Mesendoderm (in vitro differentiated cells): Measurements from ENCODE around the gene MCM10. TPM values are rescaled to one million over a fixed set of nuclear protein-coding genes. Genes with fewer than 3 reads are reported as not detected.
A peak's percentile ranks its signal among the peaks of the same experiment; 100 is the strongest.

Source experiments
- DNase-seq: peaks from one replicate; pipeline ENCODE4 v3.0.0; 2013
- H2AK5ac ChIP-seq: 2 replicates; pipeline ENCODE4 v1.6.1; 2013; ENCODE audit warnings: low read length, inconsistent platforms
- H2BK120ac ChIP-seq: 2 replicates; pipeline ENCODE4 v1.6.1; 2013; ENCODE audit warnings: low read depth, mild to moderate bottlenecking, low read length, moderate library complexity, mixed read lengths
- H2BK15ac ChIP-seq: replicated peaks from 2 replicates; pipeline ENCODE4 v1.6.1; 2013; ENCODE audit warnings: low read depth, mild to moderate bottlenecking, moderate library complexity
- H2BK5ac ChIP-seq: 2 replicates; pipeline ENCODE4 v1.6.1; 2013; ENCODE audit warnings: low read length, inconsistent platforms
- H3K18ac ChIP-seq: 2 replicates; pipeline ENCODE4 v1.6.1; 2013; ENCODE audit warnings: mild to moderate bottlenecking, low read length, mixed read lengths
- H3K23ac ChIP-seq: one replicate; pipeline ENCODE4 v1.6.1; 2013; ENCODE audit warnings: low read length
- H3K27ac ChIP-seq: 2 replicates; pipeline ENCODE4 v1.5.1; 2013; ENCODE audit warnings: low read depth, mild to moderate bottlenecking, inconsistent platforms, low read length, moderate library complexity
- H3K27me3 ChIP-seq: 2 replicates; pipeline ENCODE4 v1.6.1; 2013; ENCODE audit warnings: low read length, control low read depth, mild to moderate bottlenecking, inconsistent platforms; ENCODE audit not compliant: insufficient read depth, poor library complexity
- H3K36me3 ChIP-seq: 2 replicates; pipeline ENCODE4 v1.6.1; 2013; ENCODE audit warnings: low read length, inconsistent platforms; ENCODE audit not compliant: control insufficient read depth, insufficient read depth
- H3K4ac ChIP-seq: one replicate; pipeline ENCODE4 v1.6.1; 2013; ENCODE audit warnings: low read depth, mild to moderate bottlenecking, low read length, moderate library complexity
- H3K4me1 ChIP-seq: 2 replicates; pipeline ENCODE4 v1.6.1; 2013; ENCODE audit warnings: low read depth, low read length, inconsistent platforms; ENCODE audit not compliant: control insufficient read depth
- H3K4me2 ChIP-seq: 2 replicates; pipeline ENCODE4 v1.6.1; 2013; ENCODE audit warnings: low read length
- H3K4me3 ChIP-seq: 2 replicates; pipeline ENCODE4 v1.5.1; 2013; ENCODE audit warnings: mild to moderate bottlenecking, low read length
- H3K56ac ChIP-seq: one replicate; pipeline ENCODE4 v1.6.1; 2013; ENCODE audit warnings: low read length
- H3K79me1 ChIP-seq: 2 replicates; pipeline ENCODE4 v1.6.1; 2013; ENCODE audit warnings: low read length, inconsistent platforms
- H3K79me2 ChIP-seq: 2 replicates; pipeline ENCODE4 v1.6.1; 2013; ENCODE audit warnings: mild to moderate bottlenecking, low read length; ENCODE audit not compliant: control insufficient read depth, insufficient read depth
- H3K9ac ChIP-seq: 2 replicates; pipeline ENCODE4 v1.6.1; 2013; ENCODE audit warnings: low read length, inconsistent platforms
- H4K5ac ChIP-seq: one replicate; pipeline ENCODE4 v1.6.1; 2013; ENCODE audit warnings: low read length
- H4K8ac ChIP-seq: one replicate; pipeline ENCODE4 v1.6.1; 2013; ENCODE audit warnings: low read depth, mild to moderate bottlenecking, control low read depth, low read length, moderate library complexity
- WGBS: extraction: QIAGEN DNeasy Blood & Tissue Kit; methylation state at CpG from one replicate; pipeline ENCODE4 v1.1.7; 2013; ENCODE audit warnings: low lambda C conversion rate, missing lambda C conversion rate; ENCODE audit not compliant: insufficient coverage; ENCODE audit errors: extremely low coverage; 5-methylcytosine and 5-hydroxymethylcytosine counted together
- polyA plus RNA-seq, 2 experiments: library from polyadenylated mRNA; stranded (reverse); fragments of 200-250 nt; gene quantifications; one replicate each; pipeline ENCODE4 v1.2.3, GENCODE V29; 2013

MCM10 gene
- polyA plus RNA-seq (2013, experiment 1 of 2): 39.8 TPM
- 38.2 TPM for polyA plus RNA-seq (2013, experiment 2 of 2)

DNA sequence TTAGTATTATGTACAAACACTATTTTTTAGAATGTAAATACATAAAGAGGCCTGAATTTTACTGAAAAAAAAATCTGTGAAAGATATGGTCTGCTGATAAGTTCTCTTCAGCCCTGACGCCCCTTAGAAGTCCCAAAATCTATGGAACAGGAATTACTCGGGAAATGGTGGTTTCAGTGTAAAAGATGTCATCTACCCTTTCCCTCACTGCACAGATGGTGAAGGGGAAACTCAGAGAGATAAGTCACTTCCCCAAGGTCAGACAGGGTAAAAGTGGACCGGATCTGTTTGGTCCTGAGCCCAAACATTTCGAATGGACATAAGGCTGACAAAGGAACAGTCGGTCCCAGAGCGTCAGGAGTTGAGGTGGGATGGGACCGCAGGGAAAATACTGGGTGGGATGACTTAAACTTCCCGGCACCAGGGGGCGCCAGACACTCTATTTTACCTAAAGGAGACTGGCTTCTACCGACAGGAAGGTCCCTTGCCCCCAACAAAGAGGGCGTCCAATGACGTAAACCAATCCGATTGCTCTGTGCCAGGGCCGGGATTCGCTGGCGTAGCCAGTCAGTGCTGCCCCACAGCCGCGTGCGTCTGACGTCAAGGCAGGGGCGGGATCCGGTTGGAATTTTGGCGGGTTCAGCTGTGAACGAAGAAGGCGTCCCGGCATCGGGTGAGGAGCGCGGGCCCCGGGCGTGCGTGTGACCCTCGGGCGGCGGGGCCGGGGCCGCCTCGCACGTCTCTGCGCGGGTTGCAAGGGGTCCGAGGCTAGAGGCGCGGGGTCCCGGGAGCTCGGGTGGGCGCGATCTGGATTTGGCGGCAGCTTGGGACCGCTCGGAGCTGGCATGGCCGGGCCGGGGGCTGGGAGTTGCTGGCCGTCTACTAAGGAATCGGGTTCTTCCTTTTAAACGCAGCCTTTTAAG is at the start of gene MCM10:
MCM10 (plus strand) TSS at position 625 of the 923 bp plus-strand sequence. CDS start 2,645 bp downstream, outside the sequence.
- Histone ChIP-seq H3K4ac (no peak within 1 kb of the TSS), H2AK5ac (no peak within 1 kb of the TSS), H4K5ac (peak within 1 kb of the TSS; percentile 72), H3K79me1 (peaks cover 17% of the 10 kb centered on the region), H3K27ac (no peak within 1 kb of the TSS), H4K8ac (no peak within 1 kb of the TSS), H3K79me2 (peaks cover 21% of the 10 kb centered on the region), H3K4me1 (peaks cover 4% of the 10 kb centered on the region), H3K18ac (peak within 1 kb of the TSS; percentile 13), H3K56ac (peak within 1 kb of the TSS; percentile 86), H3K9ac (peak within 1 kb of the TSS; percentile 80), H2BK15ac (no peak within 1 kb of the TSS), H3K27me3 (no peaks in the 10 kb centered on the region), H3K36me3 (peaks cover 2% of the 10 kb centered on the region), H3K4me3 (peak within 1 kb of the TSS; percentile 67), H2BK120ac (peak within 1 kb of the TSS; percentile 65), H3K23ac (peak within 1 kb of the TSS; percentile 73), H3K4me2 (peak within 1 kb of the TSS; percentile 76), H2BK5ac (no peak within 1 kb of the TSS)
- peak; percentile 100 for DNase-seq
- no CpG with 5 or more reads among the region's 56 CpGs for WGBS

GRCh38 chr10:13113544-13113943 is 47.8 kb upstream of the MCM10 start:
- Histone ChIP-seq H3K18ac (no peak overlapping the region), H3K27me3 (no peaks in the 10 kb centered on the region), H3K36me3 (no peaks in the 10 kb centered on the region), H4K5ac (no peak overlapping the region), H2BK5ac (no peak overlapping the region), H3K23ac (no peak overlapping the region), H3K4me3 (no peak overlapping the region), H3K4me1 (no peaks in the 10 kb centered on the region), H2AK5ac (no peak overlapping the region), H2BK120ac (no peak overlapping the region), H2BK15ac (no peak overlapping the region), H3K4ac (no peak overlapping the region), H3K4me2 (no peak overlapping the region), H4K8ac (no peak overlapping the region), H3K27ac (no peak overlapping the region), H3K9ac (no peak overlapping the region), H3K79me2 (no peaks in the 10 kb centered on the region), H3K79me1 (no peaks in the 10 kb centered on the region), H3K56ac (no peak overlapping the region)
- DNase-seq: no peak
- no CpG with 5 or more reads among the region's 6 CpGs for WGBS

GRCh38 chr10:13115832-13116803 is 45.2 kb upstream of the MCM10 start:
- Histone ChIP-seq H4K5ac (no peak overlapping the region), H3K36me3 (peaks cover 1% of the 10 kb centered on the region), H3K79me2 (no peaks in the 10 kb centered on the region), H2BK5ac (no peak overlapping the region), H3K18ac (no peak overlapping the region), H3K23ac (no peak overlapping the region), H2BK120ac (no peak overlapping the region), H3K27me3 (no peaks in the 10 kb centered on the region), H3K79me1 (no peaks in the 10 kb centered on the region), H3K4me2 (no peak overlapping the region), H3K4me3 (no peak overlapping the region), H3K4me1 (no peaks in the 10 kb centered on the region), H4K8ac (no peak overlapping the region), H3K56ac (no peak overlapping the region), H2BK15ac (no peak overlapping the region), H2AK5ac (no peak overlapping the region), H3K27ac (no peak overlapping the region), H3K4ac (no peak overlapping the region), H3K9ac (no peak overlapping the region)
- WGBS: no CpG with 5 or more reads among the region's 12 CpGs
- DNase-seq: no peak

- no peak overlapping the region for H4K5ac ChIP-seq
- no peak overlapping the region for H3K9ac ChIP-seq
- H2BK15ac ChIP-seq: no peak overlapping the region
- DNase-seq: no peak
- H3K4me3 ChIP-seq: no peak overlapping the region
- no peak overlapping the region for H3K18ac ChIP-seq
- H3K79me2 ChIP-seq: no peaks in the 10 kb centered on the region
- no peaks in the 10 kb centered on the region for H3K27me3 ChIP-seq
- H3K4me1 ChIP-seq: peaks cover 2% of the 10 kb centered on the region
- no CpG with 5 or more reads among the region's 14 CpGs for WGBS
- no peak overlapping the region for H4K8ac ChIP-seq
- H2BK120ac ChIP-seq: no peak overlapping the region
- H3K27ac ChIP-seq: no peak overlapping the region
- H3K4me2 ChIP-seq: no peak overlapping the region
- H3K23ac ChIP-seq: no peak overlapping the region
- H3K36me3 ChIP-seq: peaks cover 1% of the 10 kb centered on the region
- H3K79me1 ChIP-seq: no peaks in the 10 kb centered on the region
- no peak overlapping the region for H3K56ac ChIP-seq
- no peak overlapping the region for H2AK5ac ChIP-seq
- no peak overlapping the region for H2BK5ac ChIP-seq
- no peak overlapping the region for H3K4ac ChIP-seq
Observed at GRCh38 chr10:13117841-13118783, 43.2 kb upstream of the MCM10 start.

DNA sequence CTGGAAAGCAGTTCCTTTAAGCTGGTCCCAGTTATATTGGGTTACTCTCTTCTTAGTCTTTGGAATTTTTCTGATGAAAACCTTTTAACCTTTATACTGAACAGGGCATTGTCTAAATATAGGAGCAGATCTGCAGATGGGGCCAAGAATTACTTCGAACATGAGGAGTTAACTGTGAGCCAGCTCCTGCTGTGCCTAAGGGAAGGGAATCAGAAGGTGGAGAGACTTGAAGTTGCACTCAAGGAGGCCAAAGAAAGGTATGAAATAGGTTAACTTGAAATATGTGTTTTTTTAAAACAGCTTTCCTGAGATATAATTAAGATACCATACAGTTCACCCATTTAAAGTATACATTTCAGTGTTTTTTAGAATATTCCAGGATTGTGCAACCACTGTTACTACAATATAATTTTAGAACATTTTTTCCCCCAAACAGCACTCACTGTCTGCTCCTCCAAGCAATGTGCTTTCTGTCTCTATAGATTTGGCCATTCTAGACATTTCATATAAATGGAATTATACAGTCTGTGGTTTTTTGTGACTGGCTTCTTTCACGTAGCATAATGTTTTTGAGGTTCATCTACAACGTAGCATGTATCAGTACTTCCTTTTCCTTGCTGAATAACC is 42.5 kb upstream of the MCM10 start:
- Histone ChIP-seq H3K79me2 (no peaks in the 10 kb centered on the region), H3K4me1 (peaks cover 2% of the 10 kb centered on the region), H2BK15ac (no peak overlapping the region), H3K9ac (no peak overlapping the region), H3K4me2 (no peak overlapping the region), H2BK5ac (no peak overlapping the region), H3K4ac (no peak overlapping the region), H3K23ac (no peak overlapping the region), H2AK5ac (no peak overlapping the region), H3K36me3 (peaks cover 1% of the 10 kb centered on the region), H4K8ac (no peak overlapping the region), H4K5ac (no peak overlapping the region), H3K27me3 (no peaks in the 10 kb centered on the region), H3K79me1 (no peaks in the 10 kb centered on the region), H3K18ac (no peak overlapping the region), H2BK120ac (no peak overlapping the region), H3K27ac (no peak overlapping the region), H3K4me3 (no peak overlapping the region), H3K56ac (no peak overlapping the region)
- no peak for DNase-seq
- no CpG with 5 or more reads among the region's 3 CpGs for WGBS
